GM12892 (cell line): ENCODE results near the gene FGF23.

Source experiments
- POLR2A ChIP-seq: IDR thresholded peaks from 2 replicates; pipeline ENCODE4 v1.6.1; 2011; ENCODE audit warnings: low read depth, low read length, control low read depth
- POLR2AphosphoS5 ChIP-seq: IDR thresholded peaks from 2 replicates; pipeline ENCODE4 v1.6.1; 2011; ENCODE audit warnings: low read depth, low read length, control low read depth
- TAF1 ChIP-seq: IDR thresholded peaks from 2 replicates; pipeline ENCODE4 v1.6.1; 2011; ENCODE audit warnings: low read depth, mild to moderate bottlenecking, control low read depth, low read length, borderline replicate concordance

DNA sequence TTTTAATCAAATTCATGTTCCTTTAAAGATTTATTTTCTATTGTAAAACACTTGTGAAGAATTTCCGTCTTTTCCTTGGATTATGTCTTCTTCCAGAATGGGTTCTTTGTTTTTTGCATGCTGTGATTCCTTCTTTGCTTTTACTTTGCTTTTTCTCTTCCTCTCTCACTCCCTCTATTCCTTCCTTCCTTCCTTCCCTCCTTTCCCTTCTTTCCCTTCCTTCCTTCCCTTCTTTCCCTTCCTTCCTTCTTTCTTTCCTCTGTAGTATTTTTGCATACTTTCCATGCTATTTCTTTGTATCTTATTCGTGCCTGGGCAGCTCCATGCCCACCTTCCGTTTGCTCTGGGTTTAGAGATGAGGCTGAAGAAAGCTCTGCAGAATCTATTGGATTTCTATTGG is 21.6 kb upstream of the FGF23 start:
- no peak for TF ChIP-seq POLR2AphosphoS5
- TF ChIP-seq POLR2A: no peak
- no peak for TF ChIP-seq TAF1
